OCI-M2 (cell line): ENCODE measurements around the gene LRRC8A.
"Not testable (repeated sequence)": the region's sequence is repeated elsewhere in the genome, so short reads cannot be mapped to it uniquely, and the experiment has no call there.

Experiments
- DNase-seq: peaks from one replicate; lab custom pipeline; 2025; ENCODE audit not compliant: unreplicated experiment; lab: John Stamatoyannopoulos, UW

The LRRC8A gene

GRCh38 chr9:128881884-128882676 lies at the start of gene LRRC8A, which contains the start of gene KYAT1:
TSS of gene LRRC8A (plus strand) at chr9:128882133. CDS start at chr9:128907165, 25,032 bp downstream.
TSS of gene KYAT1 (minus strand) at chr9:128881950. CDS start at chr9:128845405, 36,545 bp downstream.
- peak; percentile 60 for DNase-seq

- no peak for DNase-seq
These were observed 48.2 kb upstream of the LRRC8A start for GRCh38 chr9:128833696-128834095.

GRCh38 chr9:128835246-128836210 lies 46.4 kb upstream of the LRRC8A start:
- DNase-seq = no peak

GRCh38 chr9:128836509-128837145 lies 45.3 kb upstream of the LRRC8A start:
- no peak for DNase-seq

- no peak for DNase-seq
These were observed 43.6 kb upstream of the LRRC8A start for GRCh38 chr9:128838338-128838737.

- no peak for DNase-seq
These were observed 41.4 kb upstream of the LRRC8A start for GRCh38 chr9:128840524-128840923.

GRCh38 chr9:128841694-128842492 lies 40.0 kb upstream of the LRRC8A start:
- no peak for DNase-seq

GRCh38 chr9:128843171-128843570 lies 38.8 kb upstream of the LRRC8A start:
- DNase-seq = not testable (repeated sequence)

- DNase-seq = no peak
These were observed 36.6 kb upstream of the LRRC8A start for GRCh38 chr9:128845186-128845931.

GRCh38 chr9:128846680-128847030 lies 35.3 kb upstream of the LRRC8A start:
- DNase-seq = no peak

- no peak for DNase-seq
These were observed 34.1 kb upstream of the LRRC8A start for GRCh38 chr9:128847803-128848202.

- not testable (repeated sequence) for DNase-seq
These were observed 30.9 kb upstream of the LRRC8A start for GRCh38 chr9:128851024-128851423.

GRCh38 chr9:128851779-128852600 lies 29.9 kb upstream of the LRRC8A start:
- not testable (repeated sequence) for DNase-seq

- DNase-seq = not testable (repeated sequence)
These were observed 29.3 kb upstream of the LRRC8A start for GRCh38 chr9:128852646-128853045.

GRCh38 chr9:128854454-128854853 lies 27.5 kb upstream of the LRRC8A start:
- DNase-seq = not testable (repeated sequence)

GRCh38 chr9:128858476-128858875 lies 23.5 kb upstream of the LRRC8A start:
- not testable (repeated sequence) for DNase-seq

GRCh38 chr9:128860937-128861336 lies 21.0 kb upstream of the LRRC8A start:
- no peak for DNase-seq

GRCh38 chr9:128861501-128861900 lies 20.4 kb upstream of the LRRC8A start:
- DNase-seq = no peak

- no peak for DNase-seq
These were observed 19.5 kb upstream of the LRRC8A start for GRCh38 chr9:128862401-128862851.
